ENCODE data around the gene TMX4. TPM values are rescaled to one million over a fixed set of nuclear protein-coding genes. Genes with fewer than 3 reads are reported as not detected.

Gene TMX4
- total RNA-seq = 10 to 100 TPM; 23.6 to 26.2 TPM

DNA sequence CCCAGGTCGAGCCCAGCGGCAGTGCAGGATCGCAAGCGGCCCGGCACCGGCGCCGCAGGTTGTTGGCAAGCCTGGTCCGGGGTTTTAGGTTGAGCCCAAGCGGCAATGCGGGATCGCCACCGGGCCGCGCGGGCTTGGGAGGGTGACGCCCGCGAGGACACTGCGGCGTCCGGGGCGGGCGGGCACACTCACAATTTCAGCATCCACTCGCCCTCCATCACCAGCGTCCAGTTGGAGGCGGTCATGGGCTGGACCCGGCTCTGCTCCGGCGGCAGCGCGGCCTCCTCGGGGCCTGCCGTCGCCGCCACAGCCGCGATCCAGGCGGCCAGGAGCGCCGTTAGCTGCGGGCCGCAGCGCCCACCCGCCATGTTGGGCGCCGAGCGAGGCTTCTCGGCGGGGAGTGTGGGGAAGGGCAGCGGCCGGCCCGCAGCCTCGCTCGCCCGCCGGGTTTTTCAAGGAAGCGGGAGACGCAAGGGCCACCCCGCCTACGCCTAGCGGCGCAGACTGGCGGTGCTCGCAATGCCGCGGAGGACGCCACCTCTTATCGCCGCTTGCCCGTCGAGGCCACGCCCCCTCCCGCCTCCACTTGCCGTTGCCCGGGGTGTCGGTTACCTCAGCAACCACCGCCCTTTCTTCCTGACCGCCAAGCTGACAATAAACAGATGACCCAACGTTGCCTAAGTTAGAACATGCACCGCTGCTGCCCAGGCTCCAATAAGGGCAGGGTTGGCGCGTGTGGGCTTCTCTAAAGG is at the start of gene TMX4:
TSS of gene TMX4 (minus strand) at position 516 of the 752 bp plus-strand sequence. CDS start at position 368, 148 bp downstream.
- peaks cover 2% of the 10 kb centered on the region for H3K36me3 Mint-ChIP-seq
- H3K9me3 Mint-ChIP-seq = no peaks in the 10 kb centered on the region

GRCh38 chr20:8067082-8067481 is 47.5 kb upstream of the TMX4 start:
- no peaks in the 10 kb centered on the region for H3K4me1 Mint-ChIP-seq
- no peak for DNase-seq
- H3K36me3 Mint-ChIP-seq = no peaks in the 10 kb centered on the region
- H3K9me3 Mint-ChIP-seq = no peaks in the 10 kb centered on the region
- H3K27me3 Mint-ChIP-seq = peaks cover 4% of the 10 kb centered on the region
- no peak overlapping the region for H3K27ac Mint-ChIP-seq
- no peak overlapping the region for H3K4me3 Mint-ChIP-seq

More for the DNA sequence above, at the start of gene TMX4:
- peak; percentile 92 for DNase-seq
- Mint-ChIP-seq H3K4me1 (peaks cover 23% of the 10 kb centered on the region), H3K27ac (peak within 1 kb of the TSS; percentile 88), H3K27me3 (no peaks in the 10 kb centered on the region), H3K4me3 (peak within 1 kb of the TSS; percentile 88)

GRCh38 chr20:8066662-8067061 is 47.1 kb upstream of the TMX4 start:
- Mint-ChIP-seq H3K9me3 (no peaks in the 10 kb centered on the region), H3K27me3 (peaks cover 4% of the 10 kb centered on the region), H3K27ac (no peak overlapping the region), H3K4me1 (no peaks in the 10 kb centered on the region), H3K36me3 (no peaks in the 10 kb centered on the region), H3K4me3 (no peak overlapping the region)
- no peak for DNase-seq

GRCh38 chr20:8065691-8066090 is 46.1 kb upstream of the TMX4 start:
- Mint-ChIP-seq H3K27ac (no peak overlapping the region), H3K4me3 (no peak overlapping the region), H3K9me3 (no peaks in the 10 kb centered on the region), H3K27me3 (peaks cover 4% of the 10 kb centered on the region), H3K4me1 (no peaks in the 10 kb centered on the region), H3K36me3 (no peaks in the 10 kb centered on the region)
- no peak for DNase-seq

GRCh38 chr20:8062756-8063155 is 43.2 kb upstream of the TMX4 start:
- DNase-seq = no peak
- Mint-ChIP-seq H3K4me3 (no peak overlapping the region), H3K4me1 (no peaks in the 10 kb centered on the region), H3K9me3 (no peaks in the 10 kb centered on the region), H3K36me3 (no peaks in the 10 kb centered on the region), H3K27ac (no peak overlapping the region), H3K27me3 (peaks cover 4% of the 10 kb centered on the region)

- H3K27ac Mint-ChIP-seq = no peak overlapping the region
- H3K27me3 Mint-ChIP-seq = peaks cover 4% of the 10 kb centered on the region
- H3K9me3 Mint-ChIP-seq = no peaks in the 10 kb centered on the region
- H3K4me3 Mint-ChIP-seq = no peak overlapping the region
- H3K36me3 Mint-ChIP-seq = no peaks in the 10 kb centered on the region
- no peaks in the 10 kb centered on the region for H3K4me1 Mint-ChIP-seq
- DNase-seq = no peak
Observed at GRCh38 chr20:8061861-8062518, 42.4 kb upstream of the TMX4 start.

DNA sequence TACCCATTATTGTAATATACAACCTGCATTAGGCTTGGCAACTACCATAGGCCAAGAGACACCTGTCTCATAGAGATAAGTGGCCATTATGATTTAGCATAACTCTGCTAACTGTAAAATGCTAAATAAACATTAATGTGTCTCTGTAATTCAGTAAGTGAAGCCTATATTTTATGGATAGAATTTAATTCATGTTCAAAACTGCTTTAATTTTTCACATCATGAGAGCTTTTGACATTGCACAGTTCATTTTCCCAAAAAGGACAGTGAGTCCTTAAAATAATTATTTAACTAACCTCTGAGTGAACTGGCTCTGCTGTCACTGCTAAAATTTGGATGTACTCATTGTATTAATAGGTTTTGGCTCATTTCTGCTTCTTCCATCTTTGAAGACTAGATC is 41.4 kb upstream of the TMX4 start:
- Mint-ChIP-seq H3K4me3 (no peak overlapping the region), H3K4me1 (no peaks in the 10 kb centered on the region), H3K36me3 (no peaks in the 10 kb centered on the region), H3K27me3 (peaks cover 4% of the 10 kb centered on the region), H3K9me3 (no peaks in the 10 kb centered on the region), H3K27ac (no peak overlapping the region)
- DNase-seq = no peak

DNA sequence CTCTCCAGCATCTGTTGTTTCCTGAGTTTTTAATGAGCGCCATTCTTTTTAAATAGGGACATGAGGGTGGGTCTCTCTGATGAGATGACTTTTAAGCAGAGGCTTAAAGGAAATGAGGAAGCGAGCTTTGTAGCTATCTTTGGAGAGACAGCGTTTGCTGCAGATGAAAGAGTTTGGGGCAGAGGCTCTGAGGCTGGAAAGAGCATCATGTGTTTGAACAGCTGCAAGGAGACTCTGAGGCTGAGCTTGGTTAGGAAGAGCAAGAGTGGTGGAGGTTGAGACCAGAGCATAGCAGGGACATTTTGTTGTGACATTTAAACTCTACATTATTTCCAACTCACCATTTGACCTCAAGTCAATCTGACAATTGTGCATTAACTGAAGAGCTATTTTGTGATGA is 38.3 kb upstream of the TMX4 start:
- H3K36me3 Mint-ChIP-seq = no peaks in the 10 kb centered on the region
- H3K4me1 Mint-ChIP-seq = no peaks in the 10 kb centered on the region
- no peaks in the 10 kb centered on the region for H3K9me3 Mint-ChIP-seq
- no peak for DNase-seq
- peaks cover 4% of the 10 kb centered on the region for H3K27me3 Mint-ChIP-seq
- H3K27ac Mint-ChIP-seq = no peak overlapping the region
- no peak overlapping the region for H3K4me3 Mint-ChIP-seq

GRCh38 chr20:8055096-8055495 is 35.5 kb upstream of the TMX4 start:
- Mint-ChIP-seq H3K36me3 (no peaks in the 10 kb centered on the region), H3K27ac (no peak overlapping the region), H3K9me3 (no peaks in the 10 kb centered on the region), H3K4me3 (no peak overlapping the region), H3K4me1 (peaks cover 3% of the 10 kb centered on the region), H3K27me3 (peaks cover 6% of the 10 kb centered on the region)
- no peak for DNase-seq

- no peaks in the 10 kb centered on the region for H3K9me3 Mint-ChIP-seq
- H3K36me3 Mint-ChIP-seq = no peaks in the 10 kb centered on the region
- peaks cover 3% of the 10 kb centered on the region for H3K4me1 Mint-ChIP-seq
- DNase-seq = no peak
- H3K4me3 Mint-ChIP-seq = no peak overlapping the region
- no peak overlapping the region for H3K27ac Mint-ChIP-seq
- peaks cover 9% of the 10 kb centered on the region for H3K27me3 Mint-ChIP-seq
Observed at GRCh38 chr20:8050157-8050837, 30.7 kb upstream of the TMX4 start.

- Mint-ChIP-seq H3K27ac (no peak overlapping the region), H3K4me3 (no peak overlapping the region), H3K36me3 (no peaks in the 10 kb centered on the region), H3K4me1 (peaks cover 3% of the 10 kb centered on the region), H3K27me3 (peaks cover 12% of the 10 kb centered on the region), H3K9me3 (no peaks in the 10 kb centered on the region)
- DNase-seq = no peak
Observed at GRCh38 chr20:8049310-8049709, 29.7 kb upstream of the TMX4 start.

DNA sequence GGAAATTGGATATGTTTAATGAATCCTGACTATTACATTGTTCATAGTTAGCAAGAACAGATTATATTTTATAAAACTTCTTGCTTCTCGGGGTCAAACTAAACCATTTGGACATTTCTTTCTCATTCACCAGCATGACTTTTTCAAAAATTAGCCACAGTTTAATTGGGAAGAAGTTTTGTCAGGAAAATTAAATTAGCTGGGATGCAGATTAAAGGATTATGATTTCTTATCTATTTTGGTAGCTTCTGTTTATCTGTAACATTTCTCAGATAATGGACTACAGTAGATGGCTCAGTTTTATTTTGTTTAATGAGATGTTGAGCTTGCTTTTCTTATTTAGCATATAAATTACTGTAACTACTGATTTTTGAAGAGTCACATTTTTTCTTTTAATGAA is 26.4 kb upstream of the TMX4 start:
- peaks cover 14% of the 10 kb centered on the region for H3K27me3 Mint-ChIP-seq
- no peaks in the 10 kb centered on the region for H3K36me3 Mint-ChIP-seq
- H3K27ac Mint-ChIP-seq = no peak overlapping the region
- H3K4me3 Mint-ChIP-seq = no peak overlapping the region
- H3K9me3 Mint-ChIP-seq = no peaks in the 10 kb centered on the region
- H3K4me1 Mint-ChIP-seq = peaks cover 5% of the 10 kb centered on the region
- no peak for DNase-seq

DNA sequence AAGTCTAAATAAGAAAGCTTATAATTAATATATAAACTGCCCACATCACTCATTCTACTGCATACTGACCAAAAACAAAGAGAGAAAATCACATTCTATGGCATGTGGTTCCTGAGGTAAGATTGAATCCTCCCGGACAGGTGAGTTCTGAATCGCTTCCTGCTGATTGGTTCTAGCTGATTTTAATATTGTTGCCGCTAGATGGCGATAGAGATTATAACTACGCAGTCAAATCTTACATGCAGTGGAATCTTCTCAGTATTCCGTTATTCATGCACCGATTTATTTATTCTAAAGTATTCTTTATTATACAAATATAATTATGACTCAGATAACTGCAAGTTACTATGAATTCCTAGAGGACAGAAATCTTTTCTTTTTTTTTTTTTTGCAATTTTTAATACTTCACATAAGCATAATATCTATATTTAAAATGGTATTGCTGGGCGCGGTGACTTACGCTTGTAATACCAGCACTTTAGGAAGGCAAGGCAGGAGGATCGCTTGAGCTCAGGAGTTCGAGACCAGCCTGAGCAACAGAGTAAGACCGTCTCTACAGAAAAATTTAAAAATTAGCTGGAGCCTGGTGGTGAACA is 24.2 kb upstream of the TMX4 start:
- DNase-seq = no peak

GRCh38 chr20:8039042-8039441 is 19.5 kb upstream of the TMX4 start:
- Mint-ChIP-seq H3K4me3 (no peak overlapping the region), H3K4me1 (peaks cover 1% of the 10 kb centered on the region), H3K27me3 (peaks cover 5% of the 10 kb centered on the region), H3K9me3 (no peaks in the 10 kb centered on the region), H3K27ac (no peak overlapping the region), H3K36me3 (no peaks in the 10 kb centered on the region)
- no peak for DNase-seq

More for the DNA sequence above, 24.2 kb upstream of the TMX4 start:
- Mint-ChIP-seq H3K4me1 (peaks cover 1% of the 10 kb centered on the region), H3K27ac (no peak overlapping the region), H3K9me3 (no peaks in the 10 kb centered on the region), H3K27me3 (peaks cover 11% of the 10 kb centered on the region), H3K36me3 (no peaks in the 10 kb centered on the region), H3K4me3 (no peak overlapping the region)

- Mint-ChIP-seq H3K27me3 (no peaks in the 10 kb centered on the region), H3K27ac (no peak overlapping the region), H3K9me3 (no peaks in the 10 kb centered on the region), H3K36me3 (no peaks in the 10 kb centered on the region), H3K4me3 (no peak overlapping the region), H3K4me1 (no peaks in the 10 kb centered on the region)
- no peak for DNase-seq
Observed at GRCh38 chr20:8036771-8037170, 17.2 kb upstream of the TMX4 start.
